HG03565 (cell line): ENCODE data around the gene JARID2.

Experiments
- ATAC-seq: cut with Tn5 transposase; IDR thresholded peaks from one replicate; pipeline ENCODE4 v1.9.1; 2021; ENCODE audit warnings: mild to moderate bottlenecking, moderate library complexity; ENCODE audit not compliant: unreplicated experiment

Gene JARID2

DNA sequence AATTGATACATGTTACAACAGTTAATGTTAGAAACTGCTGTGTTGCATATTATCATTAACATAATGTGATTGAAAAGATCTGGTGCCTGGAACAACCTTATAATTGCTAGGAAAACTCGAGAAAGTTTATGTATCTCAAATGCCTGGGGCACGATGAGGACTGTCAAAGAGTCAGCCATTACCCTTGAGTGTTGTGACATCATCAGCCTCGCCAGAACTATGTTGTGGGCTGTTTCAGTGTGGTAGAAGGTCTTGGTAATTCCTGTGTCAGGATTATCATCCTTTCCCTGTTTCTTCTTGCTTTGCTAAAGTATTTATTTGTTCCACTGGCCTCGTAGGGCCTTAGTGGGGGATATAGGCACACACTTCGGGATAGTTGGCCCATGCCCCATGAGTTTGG, 231.9 kb downstream of the JARID2 start:
- no peak for ATAC-seq

DNA sequence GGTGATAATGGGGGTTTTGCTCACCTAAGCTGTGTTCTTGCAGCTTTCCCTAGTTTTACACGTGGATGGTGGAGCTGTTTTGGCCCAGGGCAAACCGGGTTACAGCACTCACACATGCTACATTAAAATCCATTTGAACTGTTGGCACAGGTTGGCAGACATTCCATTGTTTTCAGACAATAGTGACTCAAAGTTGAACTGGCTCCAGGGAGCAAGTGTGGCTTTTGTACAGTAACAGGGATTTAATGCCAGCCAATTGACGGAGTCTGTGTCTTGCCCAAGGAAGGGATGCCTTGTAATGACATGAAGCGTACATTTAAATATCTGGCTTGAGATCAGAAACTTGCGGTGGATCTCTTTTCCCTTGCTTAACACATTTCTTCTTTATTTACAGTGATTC, 233.9 kb downstream of the JARID2 start:
- ATAC-seq: no peak

DNA sequence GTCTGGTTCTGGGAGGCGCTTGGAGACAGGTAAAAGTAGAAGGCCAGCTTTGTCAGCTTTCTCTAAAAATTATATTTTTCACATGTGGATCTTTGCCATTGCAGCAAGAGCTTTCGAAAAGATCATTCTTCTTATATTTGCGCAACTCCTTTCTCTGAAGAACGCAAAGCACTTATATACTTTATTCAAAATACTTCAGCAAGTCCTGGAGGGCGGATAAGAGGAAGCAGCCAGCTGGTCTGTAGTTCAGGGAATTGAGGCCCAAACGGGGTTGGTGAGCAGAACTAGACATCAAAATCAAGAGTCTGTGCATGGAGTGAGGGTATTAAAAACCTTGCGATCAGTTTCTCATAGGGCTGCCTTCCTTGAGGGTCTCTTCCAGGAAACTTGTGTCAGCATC, 234.7 kb downstream of the JARID2 start:
- no peak for ATAC-seq

DNA sequence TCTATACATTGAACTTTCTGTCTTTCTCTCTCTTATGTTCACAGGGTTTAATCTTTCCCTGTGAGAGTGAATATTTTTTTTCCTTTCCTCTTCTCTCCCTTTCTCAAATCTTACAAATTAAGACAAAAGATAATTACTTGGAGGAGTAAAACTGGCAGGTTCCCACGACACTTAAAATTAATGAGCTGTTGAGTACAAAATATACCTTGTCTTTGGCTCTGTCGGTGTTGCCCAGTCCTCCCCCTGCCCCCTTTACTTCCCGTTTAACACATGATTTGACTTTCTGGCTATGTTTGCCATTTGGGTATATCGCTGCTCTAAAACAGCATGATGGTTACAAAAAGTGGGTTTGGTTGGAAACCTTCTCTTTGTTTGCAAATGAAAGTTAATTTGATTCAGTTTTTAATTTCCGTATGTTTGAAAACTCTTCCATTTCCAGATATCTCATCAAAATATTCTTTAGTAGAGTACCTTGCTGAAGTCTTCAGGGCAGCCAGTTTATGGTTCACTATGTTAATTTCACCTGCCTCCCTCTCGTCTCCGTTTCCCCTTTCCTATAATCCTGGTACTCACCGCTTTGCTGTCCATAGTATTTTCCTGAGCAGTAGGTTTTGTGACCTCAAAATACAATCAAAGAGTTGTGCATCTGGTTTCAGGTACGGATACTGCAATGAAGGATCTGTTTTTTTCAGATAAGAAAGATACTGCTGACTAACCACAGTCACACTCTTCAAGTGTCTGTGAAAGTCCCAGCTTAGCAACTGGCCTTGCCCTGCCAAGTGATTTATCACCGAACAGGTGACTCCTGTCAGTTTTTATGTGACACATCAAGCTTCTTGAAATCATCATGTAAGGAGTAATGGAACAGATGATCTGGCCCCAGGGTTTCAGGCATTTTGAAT, 235.8 kb downstream of the JARID2 start:
- no peak for ATAC-seq

DNA sequence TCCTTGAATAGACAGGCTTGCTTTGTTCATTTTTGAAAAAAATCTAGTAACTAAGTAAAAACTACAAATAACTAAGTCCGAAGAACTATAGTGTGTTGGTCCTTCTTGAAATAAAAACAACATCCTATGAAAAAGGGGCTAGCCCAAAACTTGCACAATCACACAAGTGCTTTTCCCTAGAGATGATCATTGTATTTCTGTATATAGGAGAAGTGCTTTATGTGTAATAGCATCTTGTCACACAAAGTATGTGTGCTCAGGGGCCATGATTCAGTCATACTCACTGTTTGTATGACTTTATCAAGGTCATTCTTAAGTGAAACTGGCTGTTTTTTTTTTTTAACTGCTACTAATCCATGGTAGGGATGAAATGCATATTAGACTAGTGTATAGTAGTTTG, 237.2 kb downstream of the JARID2 start:
- ATAC-seq: no peak

DNA sequence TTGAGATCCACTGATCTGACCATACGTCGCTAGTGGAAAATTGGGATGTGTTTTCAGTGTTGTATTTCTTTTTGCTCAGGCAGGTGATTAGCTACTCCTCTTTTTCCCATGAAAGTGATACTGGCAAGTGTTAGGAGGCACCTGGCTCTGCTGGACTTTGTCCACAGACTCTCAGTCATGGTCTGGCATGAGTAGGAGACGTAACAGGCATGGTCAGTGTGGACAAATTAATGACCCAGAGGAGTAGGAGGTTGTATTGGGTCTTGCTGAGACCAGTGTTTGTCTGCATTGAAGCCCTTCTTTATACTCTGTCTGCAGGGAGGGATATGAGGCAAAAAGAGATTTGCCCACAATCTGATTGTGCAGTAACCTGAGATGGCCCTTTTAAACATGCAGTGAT, 238.3 kb downstream of the JARID2 start:
- ATAC-seq: no peak

DNA sequence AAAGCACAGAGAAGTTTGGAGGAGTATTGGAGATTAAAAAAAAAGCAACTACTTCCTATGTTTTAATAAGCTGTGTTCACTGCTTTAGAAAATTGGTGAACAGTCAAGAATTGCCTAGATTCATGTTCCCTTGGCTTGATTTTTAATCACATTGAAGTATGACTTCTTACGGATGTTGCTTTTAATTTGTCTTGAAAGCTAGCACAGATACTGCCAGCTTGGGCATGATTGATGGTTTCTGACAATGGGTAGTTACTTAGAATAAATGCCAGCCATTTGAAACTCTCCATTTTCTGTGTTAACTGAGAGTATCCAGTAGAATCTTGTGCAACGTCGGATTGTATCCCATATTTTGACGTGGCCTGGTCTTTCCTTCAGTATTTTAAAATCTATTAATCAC, 239.0 kb downstream of the JARID2 start:
- no peak for ATAC-seq

DNA sequence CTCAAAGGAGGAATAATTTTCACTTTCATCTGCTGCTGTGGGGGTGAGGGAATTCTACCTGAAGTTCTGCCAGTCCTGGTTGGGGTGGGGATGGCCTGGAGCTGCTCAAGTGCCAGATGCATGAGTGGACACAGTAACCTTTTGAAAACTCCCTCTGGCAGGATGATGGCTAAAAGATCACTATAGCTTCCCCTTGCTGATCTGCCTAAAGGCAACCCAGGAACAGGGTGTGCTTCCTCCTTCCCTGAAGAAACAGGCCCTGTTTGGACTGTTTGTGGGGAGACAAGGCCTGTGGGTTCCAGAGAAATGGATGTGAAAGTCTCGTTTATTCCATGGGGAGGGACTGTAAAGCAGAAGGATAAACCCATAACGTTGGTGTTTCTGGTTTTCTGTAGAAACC, 240.1 kb downstream of the JARID2 start:
- ATAC-seq: no peak

DNA sequence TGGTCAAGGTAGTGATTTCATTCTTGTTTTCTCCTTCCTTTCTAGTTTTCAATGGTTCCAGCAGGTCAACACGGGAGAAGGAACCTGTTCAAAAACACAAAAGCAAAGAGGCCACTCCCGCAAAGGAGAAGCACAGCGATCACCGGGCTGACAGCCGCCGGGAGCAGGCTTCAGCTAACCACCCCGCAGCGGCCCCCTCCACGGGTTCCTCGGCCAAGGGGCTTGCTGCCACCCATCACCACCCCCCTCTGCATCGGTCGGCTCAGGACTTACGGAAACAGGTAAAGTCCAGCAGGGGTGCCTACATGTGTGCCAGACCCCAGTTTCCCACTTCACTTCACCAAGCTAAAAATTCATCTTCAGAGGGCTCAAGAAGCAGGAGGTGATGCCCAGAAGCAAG, 241.4 kb downstream of the JARID2 start:
- ATAC-seq: no peak

DNA sequence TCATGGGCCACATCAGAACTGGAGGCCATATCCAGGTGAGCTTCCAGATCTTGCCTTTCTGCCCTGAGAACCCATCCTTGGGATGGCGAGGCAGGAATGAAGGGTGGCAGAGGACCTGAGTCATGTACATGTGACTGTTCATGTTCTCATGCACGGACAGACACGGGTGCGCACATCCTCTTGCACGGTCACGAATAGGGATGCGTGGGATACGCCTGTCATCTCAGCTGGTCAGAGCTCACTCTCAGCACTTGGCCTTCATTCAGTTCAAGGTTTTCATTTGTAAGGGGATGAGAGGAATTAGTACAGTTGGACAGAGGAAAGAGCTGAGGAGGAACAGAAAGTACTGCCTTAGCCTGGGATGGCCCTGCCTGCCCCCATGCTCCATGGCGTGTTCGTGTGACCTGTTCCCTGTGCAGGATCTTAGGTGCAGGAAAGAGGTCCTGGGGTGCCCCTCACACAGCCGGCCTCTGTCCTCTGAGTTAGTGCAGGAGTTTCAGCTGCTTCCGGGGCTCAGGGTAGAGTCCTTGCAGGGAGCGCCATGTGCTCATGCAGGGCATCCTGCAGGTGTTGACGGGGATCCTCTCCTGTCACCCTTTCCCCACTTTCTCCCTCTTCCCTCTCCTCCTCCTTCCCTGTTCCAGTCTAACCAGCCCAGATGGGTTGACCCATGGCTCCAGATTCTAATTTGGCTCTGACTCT, 243.5 kb downstream of the JARID2 start:
- ATAC-seq: no peak

DNA sequence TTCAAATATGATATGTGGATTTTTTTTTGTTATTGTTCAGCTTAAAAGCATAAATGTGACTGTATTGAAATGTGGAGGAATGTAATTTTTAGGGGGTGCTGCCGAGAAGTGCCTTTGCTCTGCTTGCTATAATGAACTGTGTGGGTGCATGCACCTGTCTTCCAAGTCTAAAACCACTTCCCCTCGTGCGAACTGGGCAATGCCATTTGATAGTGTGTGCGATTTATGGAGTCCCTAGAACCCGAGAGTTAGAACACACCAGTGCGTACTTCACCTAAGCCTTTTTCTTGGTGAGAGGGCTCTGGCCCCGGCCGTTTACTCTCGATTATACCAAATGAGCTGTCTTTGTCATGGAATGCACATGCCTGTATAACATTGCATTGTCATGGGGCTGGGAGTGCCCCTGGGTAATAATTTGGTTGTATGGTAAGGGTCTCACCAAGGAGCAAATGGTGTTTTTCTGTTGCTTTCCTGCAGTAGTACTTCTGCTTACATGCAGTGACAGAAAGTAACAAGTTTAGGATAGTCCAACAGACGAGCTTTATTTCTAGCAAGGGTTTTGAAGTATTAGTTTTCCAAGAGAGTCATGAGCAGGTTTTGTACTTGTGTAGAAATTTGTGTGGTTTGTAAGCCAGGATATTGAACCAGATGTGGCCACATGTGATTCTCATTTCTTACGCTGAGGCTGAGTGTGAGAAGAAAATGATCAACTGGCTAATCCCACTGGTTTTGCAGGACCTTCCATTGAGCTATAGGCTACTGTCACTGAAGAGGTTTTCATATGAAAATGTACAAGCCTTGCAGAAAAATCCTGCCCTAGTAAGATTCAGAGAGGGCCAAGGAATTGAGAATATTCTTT, 244.6 kb downstream of the JARID2 start:
- no peak for ATAC-seq

DNA sequence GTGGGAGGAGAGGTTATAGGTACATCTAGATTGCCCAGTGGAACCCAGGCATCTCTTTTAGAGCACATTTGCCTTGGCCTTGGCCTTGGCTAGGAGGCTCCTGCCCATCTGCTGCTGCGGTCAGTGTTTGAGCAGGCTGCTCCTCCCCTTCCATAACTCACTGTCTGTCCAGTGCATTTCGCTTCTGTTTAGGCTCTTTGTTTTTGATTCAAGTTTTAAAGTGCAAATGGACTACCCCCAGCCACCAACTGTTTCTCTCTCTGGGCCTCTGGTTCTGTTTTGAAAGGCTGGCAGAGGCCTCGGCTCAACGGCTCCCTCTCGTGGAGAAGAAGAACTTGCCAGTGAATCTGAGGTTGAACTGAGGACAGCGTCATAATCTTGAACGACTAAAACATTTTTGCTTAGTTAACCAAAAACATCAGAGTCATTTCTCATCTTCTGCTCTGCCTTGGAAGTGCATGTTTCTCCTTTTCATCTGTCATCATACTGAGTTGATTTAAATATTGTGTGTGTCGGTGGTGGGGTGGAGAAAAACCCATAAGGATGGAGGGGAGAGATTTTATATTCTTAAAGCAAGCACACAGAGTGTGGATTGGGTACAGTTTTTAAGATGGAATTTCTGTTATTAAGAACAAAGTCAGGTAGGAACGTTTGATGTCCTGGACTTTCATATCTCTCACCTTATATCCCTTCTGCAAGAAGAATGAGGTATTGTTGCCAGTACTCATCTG, 245.6 kb downstream of the JARID2 start:
- no peak for ATAC-seq

DNA sequence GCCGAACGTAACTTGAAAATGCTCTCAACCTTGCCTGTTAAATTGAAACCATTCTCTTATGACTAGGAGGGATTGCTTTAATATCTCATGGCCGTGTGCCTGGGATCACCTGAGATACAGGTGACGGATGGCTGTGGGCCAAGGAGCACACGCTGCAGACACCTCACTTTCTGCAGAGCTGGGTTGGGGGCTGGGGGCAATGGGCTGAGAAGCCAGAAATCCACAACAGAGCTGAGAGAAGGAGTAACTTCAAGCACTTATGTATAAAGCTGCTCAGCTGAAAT, 246.1 kb downstream of the JARID2 start:
- ATAC-seq: no peak

DNA sequence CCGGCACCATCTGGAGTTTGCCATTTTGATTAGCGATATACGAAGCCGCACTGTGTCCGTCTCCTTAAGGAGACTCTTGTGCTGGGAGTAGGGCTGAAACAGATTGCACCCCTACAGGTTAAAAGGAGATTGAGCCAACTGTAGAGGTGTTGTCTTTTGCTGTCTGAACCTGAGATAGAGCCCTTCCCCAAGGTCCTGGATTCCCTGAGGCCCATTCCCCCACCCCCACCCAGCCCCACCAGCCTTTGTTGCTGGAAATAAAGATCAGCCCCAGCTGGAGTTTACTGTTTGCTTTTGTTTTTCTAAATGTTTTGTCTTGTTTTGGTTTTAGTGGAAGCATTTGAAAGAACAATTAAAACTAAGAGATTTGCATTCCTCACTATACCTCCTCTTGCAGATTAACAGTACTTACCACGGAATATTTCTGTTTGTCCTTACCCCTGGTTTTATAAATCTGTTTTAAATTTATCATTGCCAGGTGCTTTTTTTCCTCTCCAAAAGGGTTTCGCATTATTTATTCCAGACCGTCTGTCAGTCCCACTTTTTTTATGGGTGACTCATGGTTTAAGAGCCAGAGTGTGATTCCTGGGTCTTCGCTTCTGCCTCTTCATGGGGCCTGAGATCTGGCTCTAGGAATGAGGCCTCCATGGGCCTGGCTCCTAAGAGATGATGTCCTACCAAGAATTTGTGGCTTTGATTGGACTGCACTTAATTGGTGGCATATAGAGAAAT, 247.7 kb downstream of the JARID2 start:
- no peak for ATAC-seq

DNA sequence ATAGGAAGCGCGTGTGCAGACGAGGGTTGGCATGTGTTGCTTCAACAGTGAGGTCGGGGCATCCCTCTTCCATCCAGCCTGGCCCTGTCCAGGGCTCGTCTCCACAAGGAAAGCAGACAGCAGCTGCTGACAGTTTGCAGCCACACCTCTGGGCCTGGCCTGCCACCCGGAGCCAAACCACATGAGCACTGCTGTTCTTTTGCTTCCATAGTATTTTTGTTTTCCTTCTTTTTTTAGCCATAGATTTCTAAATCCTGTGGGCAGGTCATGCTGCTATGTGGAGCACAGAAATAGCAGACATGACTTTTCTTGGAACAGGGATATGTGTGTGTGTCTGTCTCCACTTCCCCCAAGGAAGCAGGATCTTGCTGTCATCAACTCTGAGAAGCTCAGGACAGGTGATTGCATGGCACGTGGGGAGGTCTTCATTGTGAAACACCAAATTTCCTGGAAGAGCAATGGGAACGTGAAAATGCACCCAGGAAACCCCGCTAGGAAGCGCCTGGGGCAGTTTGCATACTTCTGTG, 249.6 kb downstream of the JARID2 start:
- no peak for ATAC-seq

DNA sequence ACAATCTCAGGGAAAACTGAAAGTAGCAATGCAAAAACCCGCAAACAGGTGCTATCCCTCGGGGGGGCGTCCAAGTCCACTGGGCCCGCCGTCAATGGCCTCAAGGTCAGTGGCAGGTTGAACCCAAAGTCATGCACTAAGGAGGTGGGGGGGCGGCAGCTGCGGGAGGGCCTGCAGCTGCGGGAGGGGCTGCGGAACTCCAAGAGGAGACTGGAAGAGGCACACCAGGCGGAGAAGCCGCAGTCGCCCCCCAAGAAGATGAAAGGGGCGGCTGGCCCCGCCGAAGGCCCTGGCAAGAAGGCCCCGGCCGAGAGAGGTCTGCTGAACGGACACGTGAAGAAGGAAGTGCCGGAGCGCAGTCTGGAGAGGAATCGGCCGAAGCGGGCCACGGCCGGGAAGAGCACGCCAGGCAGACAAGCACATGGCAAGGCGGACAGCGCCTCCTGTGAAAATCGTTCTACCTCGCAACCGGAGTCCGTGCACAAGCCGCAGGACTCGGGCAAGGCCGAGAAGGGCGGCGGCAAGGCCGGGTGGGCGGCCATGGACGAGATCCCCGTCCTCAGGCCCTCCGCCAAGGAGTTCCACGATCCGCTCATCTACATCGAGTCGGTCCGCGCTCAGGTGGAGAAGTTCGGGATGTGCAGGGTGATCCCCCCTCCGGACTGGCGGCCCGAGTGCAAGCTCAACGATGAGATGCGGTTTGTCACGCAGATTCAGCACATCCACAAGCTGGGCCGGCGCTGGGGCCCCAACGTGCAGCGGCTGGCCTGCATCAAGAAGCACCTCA, 250.7 kb downstream of the JARID2 start:
- no peak for ATAC-seq

DNA sequence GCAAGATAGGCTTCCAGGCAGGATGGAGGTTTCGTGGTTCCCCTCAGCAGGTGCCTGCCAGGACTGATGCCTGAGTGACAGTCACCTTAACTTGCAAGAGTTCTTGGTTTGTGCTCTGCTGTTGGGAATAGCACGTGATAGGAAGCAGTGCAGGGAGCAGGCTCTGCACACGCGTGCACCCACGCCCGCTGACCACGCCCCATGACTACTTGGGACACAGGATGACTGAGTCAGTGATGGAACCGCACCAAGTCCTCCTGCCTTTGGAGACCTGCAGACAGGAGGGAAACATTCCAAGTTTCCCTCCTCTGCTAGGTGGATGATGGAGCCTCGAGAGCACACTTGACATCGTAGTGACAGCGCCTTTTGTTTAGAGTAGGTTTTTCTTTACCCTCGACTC, 252.8 kb downstream of the JARID2 start:
- no peak for ATAC-seq

DNA sequence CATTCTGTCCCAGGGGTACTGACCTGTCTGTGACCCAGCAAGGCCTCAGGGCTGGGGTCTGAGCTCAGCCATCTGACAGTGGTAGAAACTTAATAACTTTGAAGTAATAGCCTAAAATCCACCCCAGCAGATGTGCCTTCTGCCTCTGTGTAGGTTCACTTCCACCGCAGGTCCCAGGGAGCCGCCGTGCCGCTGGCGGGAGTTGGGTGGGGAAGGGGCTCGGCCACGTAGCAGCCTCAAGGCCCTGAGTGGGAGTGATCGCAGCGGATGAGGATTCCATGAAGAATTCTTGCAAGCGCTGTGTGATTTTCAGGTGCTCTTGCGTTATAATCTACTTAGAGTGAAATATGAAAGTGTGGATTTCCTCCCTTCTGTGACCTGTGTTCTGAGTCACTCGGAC, 253.3 kb downstream of the JARID2 start:
- no peak for ATAC-seq

DNA sequence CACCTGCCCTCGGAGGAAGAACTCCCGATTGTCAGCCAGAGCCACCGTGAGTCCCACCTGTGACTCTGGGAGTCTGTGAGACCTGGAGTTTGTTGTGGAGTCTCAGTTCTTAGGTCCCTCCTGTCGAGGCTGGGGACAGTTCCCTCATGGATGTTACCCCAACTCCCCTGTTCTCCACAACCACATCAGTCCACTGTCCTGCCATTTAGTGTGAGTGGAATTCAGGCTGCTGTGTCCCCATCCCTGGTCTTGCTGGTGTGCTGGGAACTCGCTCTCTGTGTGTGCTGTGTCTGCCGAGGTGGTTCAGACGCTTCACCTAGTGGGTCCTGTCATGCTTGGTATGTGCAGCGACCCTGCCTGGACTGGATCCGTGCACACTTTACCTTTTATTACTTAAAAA, 253.7 kb downstream of the JARID2 start:
- no peak for ATAC-seq
